ENCODE measurements around the gene IDH3G. TPM values are rescaled to one million over a fixed set of nuclear protein-coding genes. Genes with fewer than 3 reads are reported as not detected.

IDH3G gene
- total RNA-seq, 1 donor, result 40.2 TPM

- Histone ChIP-seq H3K36me3 (ENCODE audit: insufficient read depth, low read length) (no peaks in the 10 kb centered on the region), H3K4me1 (ENCODE audit: insufficient read depth, low read length) (no peaks in the 10 kb centered on the region), H3K27me3 (ENCODE audit: insufficient read depth, low read length) (peaks cover 46% of the 10 kb centered on the region), H3K4me3 (ENCODE audit: insufficient read depth, low read length) (no peak overlapping the region), H3K79me2 (ENCODE audit: insufficient read depth, low read length) (no peaks in the 10 kb centered on the region), H3K4me2 (ENCODE audit: insufficient read depth, low read length) (no peak overlapping the region), H4K20me1 (ENCODE audit: insufficient read depth, low read length) (no peaks in the 10 kb centered on the region), H3K9me3 (ENCODE audit: low read depth, low read length) (no peaks in the 10 kb centered on the region), H3K27ac (ENCODE audit: low read depth, low read length) (no peak overlapping the region), H2AFZ (ENCODE audit: low read length) (no peak overlapping the region)
- DNase-seq (ENCODE audit: insufficient read length, low spot score, missing footprints), result peak; percentile 70
- no peak for TF ChIP-seq CTCF (IDR thresholded peaks at IDR 0.05; ENCODE audit: extremely low read depth, low read depth, low read length)
Observed at GRCh38 chrX:153828723-153829548, 34.8 kb upstream of the IDH3G start.

GRCh38 chrX:153828308-153828707 lies 34.1 kb upstream of the IDH3G start:
- Histone ChIP-seq H3K4me1 (ENCODE audit: insufficient read depth, low read length) (no peaks in the 10 kb centered on the region), H2AFZ (ENCODE audit: low read length) (no peak overlapping the region), H3K4me2 (ENCODE audit: insufficient read depth, low read length) (no peak overlapping the region), H3K27ac (ENCODE audit: low read depth, low read length) (no peak overlapping the region), H3K4me3 (ENCODE audit: insufficient read depth, low read length) (no peak overlapping the region), H4K20me1 (ENCODE audit: insufficient read depth, low read length) (no peaks in the 10 kb centered on the region), H3K36me3 (ENCODE audit: insufficient read depth, low read length) (no peaks in the 10 kb centered on the region), H3K79me2 (ENCODE audit: insufficient read depth, low read length) (no peaks in the 10 kb centered on the region), H3K27me3 (ENCODE audit: insufficient read depth, low read length) (peaks cover 46% of the 10 kb centered on the region), H3K9me3 (ENCODE audit: low read depth, low read length) (no peaks in the 10 kb centered on the region)
- no peak for TF ChIP-seq CTCF (IDR thresholded peaks at IDR 0.05; ENCODE audit: extremely low read depth, low read depth, low read length)
- peak; percentile 66 for DNase-seq (ENCODE audit: insufficient read length, low spot score, missing footprints)

- no peak overlapping the region for H3K27ac ChIP-seq (ENCODE audit: low read depth, low read length)
- no peaks in the 10 kb centered on the region for H3K9me3 ChIP-seq (ENCODE audit: low read depth, low read length)
- no peak for TF ChIP-seq CTCF (IDR thresholded peaks at IDR 0.05; ENCODE audit: extremely low read depth, low read depth, low read length)
- H2AFZ ChIP-seq (ENCODE audit: low read length), result no peak overlapping the region
- H3K4me2 ChIP-seq (ENCODE audit: insufficient read depth, low read length), result no peak overlapping the region
- no peaks in the 10 kb centered on the region for H4K20me1 ChIP-seq (ENCODE audit: insufficient read depth, low read length)
- peaks cover 46% of the 10 kb centered on the region for H3K27me3 ChIP-seq (ENCODE audit: insufficient read depth, low read length)
- no peaks in the 10 kb centered on the region for H3K4me1 ChIP-seq (ENCODE audit: insufficient read depth, low read length)
- H3K79me2 ChIP-seq (ENCODE audit: insufficient read depth, low read length), result no peaks in the 10 kb centered on the region
- no peak for DNase-seq (ENCODE audit: insufficient read length, low spot score, missing footprints)
- no peaks in the 10 kb centered on the region for H3K36me3 ChIP-seq (ENCODE audit: insufficient read depth, low read length)
- no peak overlapping the region for H3K4me3 ChIP-seq (ENCODE audit: insufficient read depth, low read length)
Observed at GRCh38 chrX:153827903-153828302, 33.7 kb upstream of the IDH3G start.

GRCh38 chrX:153827016-153827415 lies 32.8 kb upstream of the IDH3G start:
- no peaks in the 10 kb centered on the region for H3K36me3 ChIP-seq (ENCODE audit: insufficient read depth, low read length)
- no peaks in the 10 kb centered on the region for H3K9me3 ChIP-seq (ENCODE audit: low read depth, low read length)
- no peaks in the 10 kb centered on the region for H3K4me1 ChIP-seq (ENCODE audit: insufficient read depth, low read length)
- no peak overlapping the region for H3K27ac ChIP-seq (ENCODE audit: low read depth, low read length)
- no peak overlapping the region for H2AFZ ChIP-seq (ENCODE audit: low read length)
- no peaks in the 10 kb centered on the region for H3K79me2 ChIP-seq (ENCODE audit: insufficient read depth, low read length)
- no peak overlapping the region for H3K4me3 ChIP-seq (ENCODE audit: insufficient read depth, low read length)
- H3K4me2 ChIP-seq (ENCODE audit: insufficient read depth, low read length), result no peak overlapping the region
- DNase-seq (ENCODE audit: insufficient read length, low spot score, missing footprints), result no peak
- no peak for TF ChIP-seq CTCF (IDR thresholded peaks at IDR 0.05; ENCODE audit: extremely low read depth, low read depth, low read length)
- peaks cover 44% of the 10 kb centered on the region for H3K27me3 ChIP-seq (ENCODE audit: insufficient read depth, low read length)
- no peaks in the 10 kb centered on the region for H4K20me1 ChIP-seq (ENCODE audit: insufficient read depth, low read length)
